Coronary artery (tissue), 2 donors: ENCODE data around the gene POU2AF2.

ENCODE experiments used
- DNase-seq: peaks from one replicate; pipeline ENCODE4 v3.0.0-alpha.2; 2017; ENCODE audit warnings: low spot score
- H3K27ac ChIP-seq, 2 donors: fragments of 200-600 bp; sonication (generic); one replicate each; pipeline ENCODE4 v1.5.1; 2016 to 2019
- H3K4me3 ChIP-seq: fragments of 200-600 bp; sonication (generic); 2 replicates; pipeline ENCODE4 v1.5.1; 2016; ENCODE audit warnings: mild to moderate bottlenecking, moderate library complexity
- CTCF ChIP-seq: fragments of 200-600 bp; sonication (generic); IDR thresholded peaks from one replicate; pipeline ENCODE4 v1.5.1; 2019; ENCODE audit warnings: antibody characterized with exemption

Gene POU2AF2

GRCh38 chr11:111301842-111302118, 56.3 kb downstream of the POU2AF2 start:
- H3K4me3 ChIP-seq = no peak overlapping the region
- no peak overlapping the region for H3K27ac ChIP-seq
- TF ChIP-seq CTCF = no peak
- no peak for DNase-seq

- no peak overlapping the region for H3K27ac ChIP-seq
- no peak for DNase-seq
- no peak for TF ChIP-seq CTCF
- H3K4me3 ChIP-seq = no peak overlapping the region
Measured at GRCh38 chr11:111302298-111302697, 56.8 kb downstream of the POU2AF2 start.

GRCh38 chr11:111303461-111303860, 57.9 kb downstream of the POU2AF2 start:
- TF ChIP-seq CTCF = no peak
- Histone ChIP-seq H3K4me3 (no peak overlapping the region), H3K27ac (no peak overlapping the region)
- no peak for DNase-seq

- no peak for DNase-seq
- no peak for TF ChIP-seq CTCF
- Histone ChIP-seq H3K4me3 (no peak overlapping the region), H3K27ac (no peak overlapping the region)
Measured at GRCh38 chr11:111305162-111305802, 59.8 kb downstream of the POU2AF2 start.

GRCh38 chr11:111305876-111306275, 60.4 kb downstream of the POU2AF2 start:
- no peak for TF ChIP-seq CTCF
- no peak overlapping the region for H3K27ac ChIP-seq
- H3K4me3 ChIP-seq = no peak overlapping the region
- DNase-seq = no peak

GRCh38 chr11:111306321-111306720, 60.8 kb downstream of the POU2AF2 start:
- DNase-seq = no peak
- no peak overlapping the region for H3K27ac ChIP-seq
- no peak overlapping the region for H3K4me3 ChIP-seq
- TF ChIP-seq CTCF = no peak

- DNase-seq = no peak
- no peak overlapping the region for H3K27ac ChIP-seq
- TF ChIP-seq CTCF = no peak
- no peak overlapping the region for H3K4me3 ChIP-seq
Measured at GRCh38 chr11:111307472-111308108, 62.1 kb downstream of the POU2AF2 start.
